Aorta (tissue), 5 donors: ENCODE data around the gene SARNP. TPM values are rescaled to one million over a fixed set of nuclear protein-coding genes. Genes with fewer than 3 reads are reported as not detected.

Source experiments
- ATAC-seq: fragments of 200-7000 bp; cut with Tn5 transposase; one replicate; pipeline ENCODE4 v1.9.1; 2022; ENCODE audit warnings: moderate library complexity; ENCODE audit not compliant: low FRiP score
- DNase-seq, 2 donors: peaks; one replicate each; pipeline ENCODE4 v3.0.0-alpha.2; 2020
- H3K27ac ChIP-seq, 2 donors: one replicate each; pipeline ENCODE4 v1.5.1; 2013; ENCODE audit warnings: low read length in 2 of 2, mild to moderate bottlenecking in 2 of 2, moderate library complexity in 2 of 2, control low read depth in 1 of 2, inconsistent platforms in 1 of 2, low read depth in 1 of 2
- H3K27me3 ChIP-seq, 2 donors: one replicate each; pipeline ENCODE4 v1.6.1; 2013; ENCODE audit warnings: control low read depth in 1 of 2, low read length in 1 of 2, mild to moderate bottlenecking in 1 of 2, moderate library complexity in 1 of 2; ENCODE audit not compliant: insufficient read depth in 2 of 2, control insufficient read depth in 1 of 2
- H3K36me3 ChIP-seq, 2 donors: one replicate each; pipeline ENCODE4 v1.6.1; 2013; ENCODE audit warnings: control low read depth in 1 of 2, low read length in 1 of 2, mild to moderate bottlenecking in 1 of 2; ENCODE audit not compliant: insufficient read depth in 2 of 2, control insufficient read depth in 1 of 2
- H3K4me1 ChIP-seq, 2 donors: one replicate each; pipeline ENCODE4 v1.6.1; 2013; ENCODE audit warnings: low read length in 2 of 2, control low read depth in 1 of 2, mild to moderate bottlenecking in 1 of 2, moderate library complexity in 1 of 2; ENCODE audit not compliant: insufficient read depth in 2 of 2, control insufficient read depth in 1 of 2
- H3K4me3 ChIP-seq, 2 donors: one replicate each; pipeline ENCODE4 v1.5.1; 2013; ENCODE audit warnings: low read length in 2 of 2, control low read depth in 1 of 2, mild to moderate bottlenecking in 1 of 2
- H3K9me3 ChIP-seq: one replicate; pipeline ENCODE4 v1.6.1; 2013; ENCODE audit warnings: mild to moderate bottlenecking, low read length; ENCODE audit not compliant: control insufficient read depth
- WGBS, 2 donors: extraction: QIAGEN DNeasy Blood & Tissue Kit; methylation state at CpG; one replicate each; pipeline ENCODE4 v1.1.7; 2013; 5-methylcytosine and 5-hydroxymethylcytosine counted together
- intact Hi-C, 2 donors: fragments of 100-400 bp; cut with DNase I; formaldehyde crosslinking; loops; one replicate each; pipeline versions ENCODE4 v1.14.2 to v1.15.0; 2022
- polyA plus RNA-seq, 2 donors: library from polyadenylated mRNA; stranded (reverse); fragments of 200-250 nt; gene quantifications; one replicate each; pipeline ENCODE4 v1.2.3, GENCODE V29; 2013
- total RNA-seq, 2 donors: library from RNA; stranded (reverse); fragmentation: NEBNext Ultra II Directional; extraction: Animal tissue kit (Norgen Biotek cat#: 25700); gene quantifications; one replicate each; pipeline ENCODE4 v1.2.1, GENCODE V29; 2021
- donor health status: healthy with polysubstance abuse.
- donor health status: Bipolar disorder and iron deficiency.
- donor health status: DM: no; HTN: no; CAD: no.
- donor health status: DM: no; HTN: no; CAD: no.
- donor health status: DM: yes; HTN: yes; CAD: no.

Gene SARNP
- total and polyA plus RNA-seq, 4 donors: 48.3 to 123 (median 70.4) TPM

DNA sequence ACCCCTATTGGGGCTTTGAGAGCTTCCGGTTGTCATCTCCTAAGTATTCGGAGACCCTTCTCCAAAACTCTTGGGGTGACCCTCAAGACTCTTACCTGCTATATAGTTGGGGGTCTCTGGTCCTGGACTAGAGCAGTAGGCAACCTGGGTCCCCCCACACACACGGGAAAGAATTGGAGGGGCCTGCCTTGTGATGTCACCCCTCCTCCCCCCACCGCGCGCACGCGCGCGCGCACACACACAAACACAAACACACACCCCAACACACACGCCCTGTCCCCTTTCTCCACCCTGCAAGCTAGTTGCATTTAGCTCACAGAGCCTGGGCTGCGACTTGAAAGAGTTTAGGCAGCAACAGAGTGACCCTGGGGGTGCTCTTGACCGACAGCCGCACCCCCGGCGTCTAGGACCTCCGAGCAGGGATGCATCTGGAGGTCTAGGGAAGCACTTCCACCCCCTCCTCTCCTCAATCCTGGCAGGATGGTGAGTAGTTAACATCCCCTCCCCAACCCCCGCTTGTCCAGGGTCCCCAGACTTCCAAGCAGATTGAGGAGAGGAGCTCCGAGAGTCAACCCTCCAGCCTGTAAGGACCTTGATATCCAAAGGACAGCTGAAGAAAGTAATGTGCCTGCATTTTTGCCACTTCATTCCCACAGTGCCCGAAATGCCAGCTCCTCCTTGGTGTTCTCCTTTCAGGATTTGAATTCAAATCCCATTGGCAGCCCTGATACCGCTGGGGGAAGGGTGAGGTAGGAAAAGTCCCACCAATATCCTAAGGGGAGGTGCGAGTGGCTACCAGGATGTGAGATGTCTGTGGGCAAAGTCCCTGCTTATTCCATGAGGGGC is 13.3 kb upstream of the SARNP start:
- Histone ChIP-seq H3K36me3 (no peaks in the 10 kb centered on the region), H3K9me3 (no peaks in the 10 kb centered on the region), H3K4me3 (peak overlapping the region; percentile 77 to 79), H3K4me1 (peaks cover 0 to 3% of the 10 kb centered on the region in 2 donors), H3K27me3 (no peaks in the 10 kb centered on the region), H3K27ac (peak overlapping the region in 1 of 2 donors; percentile 91)
- 1% methylated on average over 23 of the region's 23 CpGs for WGBS, 2 donors
- ATAC-seq (peak; percentile 81), DNase-seq (peak; percentile 86 to 90)
- intact Hi-C loops: loop anchor here in 1 of 2 donors (2.0 kb wide), 2 partner anchors 14 to 96 kb away; partner anchors contain the start of gene PYM1

DNA sequence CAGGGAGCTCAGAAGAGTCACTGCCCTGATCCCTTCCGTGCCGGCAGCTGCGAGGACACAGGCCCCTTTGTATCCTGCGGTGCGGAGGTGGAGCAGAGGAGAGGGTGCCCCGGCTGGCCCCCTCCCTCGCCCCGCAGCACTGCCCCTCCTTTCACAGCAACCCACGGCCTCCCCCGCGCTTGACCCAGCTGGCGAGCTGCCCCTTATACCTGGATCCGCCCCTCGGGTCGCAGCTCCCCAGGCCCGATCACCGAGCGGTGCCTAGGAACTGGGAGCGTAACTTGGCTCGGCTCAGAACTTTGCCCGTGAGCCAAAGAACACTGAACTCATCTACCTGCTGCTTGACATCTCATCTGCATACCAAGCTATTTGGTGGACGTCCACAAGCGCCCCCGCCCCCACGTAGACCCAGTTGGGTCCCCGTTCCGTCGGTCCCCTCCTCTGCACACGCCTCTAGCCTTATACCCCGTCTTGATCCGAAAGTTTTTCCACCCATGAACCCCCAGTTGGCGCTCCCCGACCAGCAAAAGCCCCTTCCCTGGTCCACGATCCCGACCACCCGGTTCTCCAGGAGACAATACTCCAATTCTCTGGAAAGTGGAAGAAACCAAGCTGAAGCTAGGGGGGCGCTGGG is 12.6 kb upstream of the SARNP start:
- no peaks in the 10 kb centered on the region for H3K36me3 ChIP-seq
- H3K4me3 ChIP-seq: peak overlapping the region; percentile 77 to 79
- intact Hi-C loops: loop anchor here (1.0 to 5.0 kb wide), 5 partner anchors 15 to 97 kb away; partner anchors contain the start of genes PYM1 (in 2 of the 2) and GDF11 (in 1 of the 2)
- peak overlapping the region; percentile 78 to 91 for H3K27ac ChIP-seq
- DNase-seq (peak; percentile 69 to 86), ATAC-seq (peak; percentile 57)
- H3K4me1 ChIP-seq: peaks cover 0 to 3% of the 10 kb centered on the region in 2 donors
- WGBS, 2 donors: 0 to 1% methylated on average over 34 to 37 of the region's 37 CpGs
- H3K27me3 ChIP-seq: no peaks in the 10 kb centered on the region
- H3K9me3 ChIP-seq: no peaks in the 10 kb centered on the region

GRCh38 chr12:55828357-55828756 is 10.8 kb upstream of the SARNP start:
- Histone ChIP-seq H3K27ac (peak overlapping the region in 1 of 2 donors; percentile 77), H3K4me3 (no peak overlapping the region), H3K27me3 (no peaks in the 10 kb centered on the region), H3K4me1 (peaks cover 0 to 3% of the 10 kb centered on the region in 2 donors), H3K9me3 (no peaks in the 10 kb centered on the region), H3K36me3 (no peaks in the 10 kb centered on the region)
- DNase-seq: peak in 1 of 2 donors; percentile 53
- intact Hi-C loops: loop anchor here (5.0 kb wide), 2 partner anchors 86 to 99 kb away; partner anchors contain the start of genes GDF11 (in 1 of the 2) and PYM1 (in 1 of the 2)
- WGBS, 2 donors: 86 to 87% methylated on average over 5 of the region's 5 CpGs
- no peak for ATAC-seq

DNA sequence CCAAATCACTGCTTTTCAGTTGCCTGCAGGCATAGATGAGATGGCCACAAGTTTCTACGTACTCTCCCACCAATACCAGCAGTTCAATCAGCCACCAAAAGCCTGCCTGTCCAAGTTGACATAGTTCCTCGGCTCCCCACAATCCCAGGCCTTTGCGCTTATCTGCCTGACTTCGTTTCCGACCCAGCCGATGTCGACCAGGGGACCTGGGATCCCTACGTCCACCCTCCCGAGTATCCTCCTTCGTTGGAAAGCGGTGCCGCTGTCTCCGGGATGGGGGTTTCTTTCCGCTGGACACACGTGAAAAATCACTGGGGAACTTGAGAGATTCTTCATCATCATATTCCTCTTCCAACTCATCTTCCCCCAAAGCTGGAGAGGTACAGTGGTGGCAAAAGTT is 10.3 kb upstream of the SARNP start:
- H3K4me3 ChIP-seq: no peak overlapping the region
- no peaks in the 10 kb centered on the region for H3K9me3 ChIP-seq
- DNase-seq (no peak), ATAC-seq (no peak)
- intact Hi-C loops: loop anchor here (5.0 kb wide), 2 partner anchors 86 to 99 kb away; partner anchors contain the start of genes GDF11 (in 1 of the 2) and PYM1 (in 1 of the 2)
- no peaks in the 10 kb centered on the region for H3K36me3 ChIP-seq
- no peak overlapping the region for H3K27ac ChIP-seq
- no peaks in the 10 kb centered on the region for H3K27me3 ChIP-seq
- WGBS, 2 donors: 88 to 90% methylated on average over 15 of the region's 15 CpGs
- H3K4me1 ChIP-seq: peaks cover 0 to 3% of the 10 kb centered on the region in 2 donors

GRCh38 chr12:55824726-55825125 is 7.2 kb upstream of the SARNP start:
- Histone ChIP-seq H3K27me3 (no peaks in the 10 kb centered on the region), H3K36me3 (peaks cover 4 to 11% of the 10 kb centered on the region in 2 donors), H3K9me3 (no peaks in the 10 kb centered on the region), H3K4me3 (no peak overlapping the region), H3K27ac (no peak overlapping the region), H3K4me1 (peaks cover 0 to 3% of the 10 kb centered on the region in 2 donors)
- DNase-seq (peak in 1 of 2 donors; percentile 37), ATAC-seq (no peak)
- 78 to 83% methylated on average over 5 of the region's 5 CpGs for WGBS, 2 donors
- intact Hi-C loops: loop anchor here (5.0 kb wide), 2 partner anchors 82 to 103 kb away; partner anchors contain the start of genes GDF11 (in 1 of the 2) and PYM1 (in 1 of the 2)

GRCh38 chr12:55823419-55823818 is 5.9 kb upstream of the SARNP start:
- no peak overlapping the region for H3K27ac ChIP-seq
- no peaks in the 10 kb centered on the region for H3K27me3 ChIP-seq
- intact Hi-C loops: no loop called here
- H3K9me3 ChIP-seq: no peaks in the 10 kb centered on the region
- H3K4me1 ChIP-seq: peaks cover 0 to 3% of the 10 kb centered on the region in 2 donors
- peaks cover 4 to 11% of the 10 kb centered on the region in 2 donors for H3K36me3 ChIP-seq
- no peak overlapping the region for H3K4me3 ChIP-seq
- ATAC-seq (no peak), DNase-seq (no peak)
- WGBS, 2 donors: 87 to 91% methylated on average over 4 of the region's 4 CpGs

- ATAC-seq (no peak), DNase-seq (peak in 1 of 2 donors; percentile 48)
- intact Hi-C loops: no loop called here
- Histone ChIP-seq H3K4me3 (no peak overlapping the region), H3K36me3 (peaks cover 4 to 11% of the 10 kb centered on the region in 2 donors), H3K9me3 (no peaks in the 10 kb centered on the region), H3K27ac (no peak overlapping the region), H3K4me1 (peaks cover 0 to 2% of the 10 kb centered on the region in 2 donors), H3K27me3 (no peaks in the 10 kb centered on the region)
- WGBS, 2 donors: 31 to 35% methylated on average over 6 of the region's 6 CpGs
These were observed 4.7 kb upstream of the SARNP start for GRCh38 chr12:55822228-55822627.

- no peak for ATAC-seq
- Histone ChIP-seq H3K9me3 (no peaks in the 10 kb centered on the region), H3K27ac (no peak overlapping the region), H3K4me3 (no peak overlapping the region), H3K27me3 (no peaks in the 10 kb centered on the region), H3K36me3 (peaks cover 4 to 11% of the 10 kb centered on the region in 2 donors), H3K4me1 (no peaks in the 10 kb centered on the region)
- WGBS, 2 donors: 72 to 86% methylated on average over 1 of the region's 1 CpG
- DNase-seq: no peak
- intact Hi-C loops: no loop called here
These were observed 3.2 kb upstream of the SARNP start for GRCh38 chr12:55820679-55821078.
